Measurements from ENCODE around the gene SEMA4D. TPM values are rescaled to one million over a fixed set of nuclear protein-coding genes. Genes with fewer than 3 reads are reported as not detected.

SEMA4D gene
- total RNA-seq, 1 experiment from 2014 or later = 23.3 TPM

- H3K36me3 Mint-ChIP-seq (ENCODE audit: insufficient read depth, unreplicated experiment) = no peaks in the 10 kb centered on the region
- intact Hi-C loops (cut with micrococcal nuclease; ENCODE audit: unreplicated experiment) = no loop called here
- H3K4me1 Mint-ChIP-seq (ENCODE audit: low read depth, unreplicated experiment) = no peaks in the 10 kb centered on the region
- H3K9me3 Mint-ChIP-seq (ENCODE audit: low read depth, unreplicated experiment) = no peaks in the 10 kb centered on the region
- CTCF ChIA-PET = no interaction called here
- no peak overlapping the region for H3K27ac Mint-ChIP-seq (ENCODE audit: unreplicated experiment)
- no peaks in the 10 kb centered on the region for H3K27me3 Mint-ChIP-seq (ENCODE audit: unreplicated experiment)
- no peak overlapping the region for H3K4me3 Mint-ChIP-seq (ENCODE audit: low read depth, unreplicated experiment)
- TF ChIP-seq, protein P1, sequence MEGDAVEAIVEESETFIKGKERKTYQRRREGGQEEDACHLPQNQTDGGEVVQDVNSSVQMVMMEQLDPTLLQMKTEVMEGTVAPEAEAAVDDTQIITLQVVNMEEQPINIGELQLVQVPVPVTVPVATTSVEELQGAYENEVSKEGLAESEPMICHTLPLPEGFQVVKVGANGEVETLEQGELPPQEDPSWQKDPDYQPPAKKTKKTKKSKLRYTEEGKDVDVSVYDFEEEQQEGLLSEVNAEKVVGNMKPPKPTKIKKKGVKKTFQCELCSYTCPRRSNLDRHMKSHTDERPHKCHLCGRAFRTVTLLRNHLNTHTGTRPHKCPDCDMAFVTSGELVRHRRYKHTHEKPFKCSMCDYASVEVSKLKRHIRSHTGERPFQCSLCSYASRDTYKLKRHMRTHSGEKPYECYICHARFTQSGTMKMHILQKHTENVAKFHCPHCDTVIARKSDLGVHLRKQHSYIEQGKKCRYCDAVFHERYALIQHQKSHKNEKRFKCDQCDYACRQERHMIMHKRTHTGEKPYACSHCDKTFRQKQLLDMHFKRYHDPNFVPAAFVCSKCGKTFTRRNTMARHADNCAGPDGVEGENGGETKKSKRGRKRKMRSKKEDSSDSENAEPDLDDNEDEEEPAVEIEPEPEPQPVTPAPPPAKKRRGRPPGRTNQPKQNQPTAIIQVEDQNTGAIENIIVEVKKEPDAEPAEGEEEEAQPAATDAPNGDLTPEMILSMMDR (IDR thresholded peaks at IDR 0.05; ENCODE audit: unreplicated experiment) = no peak
- no TSS peak for BruUV-seq (replicated peaks)
- DNase-seq = no peak
Measured at GRCh38 chr9:89417832-89418473, 80.0 kb downstream of the SEMA4D start.

GRCh38 chr9:89414670-89415324 is 83.1 kb downstream of the SEMA4D start:
- Mint-ChIP-seq H3K27me3 (ENCODE audit: unreplicated experiment) (no peaks in the 10 kb centered on the region), H3K27ac (ENCODE audit: unreplicated experiment) (no peak overlapping the region), H3K4me3 (ENCODE audit: low read depth, unreplicated experiment) (no peak overlapping the region), H3K9me3 (ENCODE audit: low read depth, unreplicated experiment) (no peaks in the 10 kb centered on the region), H3K36me3 (ENCODE audit: insufficient read depth, unreplicated experiment) (no peaks in the 10 kb centered on the region), H3K4me1 (ENCODE audit: low read depth, unreplicated experiment) (no peaks in the 10 kb centered on the region)
- TF ChIP-seq, protein P1 (IDR thresholded peaks at IDR 0.05; ENCODE audit: unreplicated experiment) = no peak
- no TSS peak for BruUV-seq (replicated peaks)
- intact Hi-C loops (cut with micrococcal nuclease; ENCODE audit: unreplicated experiment) = no loop called here
- DNase-seq = no peak
- CTCF ChIA-PET = no interaction called here

DNA sequence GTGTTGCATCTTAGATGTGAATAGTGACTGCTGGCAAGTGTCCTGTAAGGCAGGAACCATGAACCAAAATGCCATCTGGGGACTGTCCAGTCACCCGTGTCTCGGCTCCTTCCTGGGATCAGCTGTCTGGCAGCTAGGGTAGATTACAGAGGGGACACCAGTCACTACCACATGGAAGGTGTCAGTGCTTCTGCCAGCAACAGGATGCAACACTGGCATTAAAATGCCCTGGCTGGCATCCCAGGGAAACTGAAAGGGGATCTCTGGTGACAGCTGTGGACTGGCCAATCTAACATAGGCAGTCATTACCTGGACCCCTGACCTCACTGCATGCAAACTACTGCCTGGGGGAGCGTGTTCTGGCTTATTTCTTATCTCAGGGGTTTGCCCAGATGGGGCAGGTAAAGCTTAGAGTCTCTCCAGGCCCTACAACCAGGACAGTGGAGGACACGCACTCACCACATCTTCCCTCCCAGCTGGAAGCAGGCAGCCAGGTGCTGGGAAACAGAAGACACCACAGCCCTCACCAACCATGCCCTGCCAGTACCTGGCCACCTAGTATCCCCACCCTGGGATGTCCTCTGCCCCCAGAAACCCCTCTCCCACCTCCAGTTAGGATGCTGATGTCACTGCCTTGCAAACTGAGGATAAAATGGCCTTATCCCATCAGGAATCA is 83.8 kb downstream of the SEMA4D start:
- Mint-ChIP-seq H3K9me3 (ENCODE audit: low read depth, unreplicated experiment) (no peaks in the 10 kb centered on the region), H3K27me3 (ENCODE audit: unreplicated experiment) (no peaks in the 10 kb centered on the region), H3K27ac (ENCODE audit: unreplicated experiment) (no peak overlapping the region), H3K4me1 (ENCODE audit: low read depth, unreplicated experiment) (no peaks in the 10 kb centered on the region), H3K36me3 (ENCODE audit: insufficient read depth, unreplicated experiment) (no peaks in the 10 kb centered on the region), H3K4me3 (ENCODE audit: low read depth, unreplicated experiment) (no peak overlapping the region)
- no TSS peak for BruUV-seq (replicated peaks)
- TF ChIP-seq, protein P1 (IDR thresholded peaks at IDR 0.05; ENCODE audit: unreplicated experiment) = no peak
- intact Hi-C loops (cut with micrococcal nuclease; ENCODE audit: unreplicated experiment) = no loop called here
- DNase-seq = no peak
- CTCF ChIA-PET = no interaction called here

DNA sequence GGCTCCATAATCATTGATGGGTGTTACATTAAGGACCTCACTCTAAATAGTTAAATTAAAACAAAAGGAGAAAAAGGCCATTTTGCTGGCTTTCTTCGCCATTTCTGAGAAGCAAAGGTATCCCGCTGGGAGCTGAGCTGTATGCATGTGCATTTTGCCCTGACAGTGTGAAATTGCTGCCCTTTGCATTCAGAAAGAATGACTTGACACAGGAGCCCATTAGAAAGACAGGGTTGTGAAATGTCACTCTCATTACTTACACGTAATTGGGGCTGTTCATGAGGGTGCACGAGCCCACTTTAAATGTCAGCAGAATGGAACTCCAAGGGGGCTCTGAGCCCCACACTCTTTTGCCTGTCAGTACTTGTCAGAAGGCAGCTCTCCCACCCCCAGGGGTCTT is 85.0 kb downstream of the SEMA4D start:
- TF ChIP-seq, protein P1 (IDR thresholded peaks at IDR 0.05; ENCODE audit: unreplicated experiment) = no peak
- intact Hi-C loops (cut with micrococcal nuclease; ENCODE audit: unreplicated experiment) = no loop called here
- Mint-ChIP-seq H3K27me3 (ENCODE audit: unreplicated experiment) (no peaks in the 10 kb centered on the region), H3K4me1 (ENCODE audit: low read depth, unreplicated experiment) (no peaks in the 10 kb centered on the region), H3K9me3 (ENCODE audit: low read depth, unreplicated experiment) (no peaks in the 10 kb centered on the region), H3K27ac (ENCODE audit: unreplicated experiment) (no peak overlapping the region), H3K4me3 (ENCODE audit: low read depth, unreplicated experiment) (no peak overlapping the region), H3K36me3 (ENCODE audit: insufficient read depth, unreplicated experiment) (no peaks in the 10 kb centered on the region)
- no peak for DNase-seq
- CTCF ChIA-PET = no interaction called here
- no TSS peak for BruUV-seq (replicated peaks)

All from Calu3 (cell line).